HepG2 (cell line): ENCODE measurements around the gene UCKL1. TPM values are rescaled to one million over a fixed set of nuclear protein-coding genes. Genes with fewer than 3 reads are reported as not detected.

Source experiments
- ATAC-seq: fragments of 200-7000 bp; cut with Tn5 transposase; 3 replicates; pipeline ENCODE4 v1.9.1; 2020; ENCODE audit warnings: mild to moderate bottlenecking, moderate library complexity
- BruUV-seq: library from RNA; stranded (reverse); fragments of 400-500 nt; replicated peaks from 2 replicates; lab custom pipeline; 2021; lab: Mats Ljungman, UMichigan
- CTCF ChIA-PET: fragments of 300-600 bp; formaldehyde crosslinking; extraction: SDS; loops from one replicate; lab custom pipeline; 2021; ENCODE audit warnings: low total read pairs, inconsistent platforms, low intra/inter-chr PET ratio; lab: Yijun Ruan, JAX
- POLR2A ChIA-PET: fragments of 350-600 bp; sonication (Branson Sonifier 250); formaldehyde crosslinking; loops from one replicate; lab custom pipeline; 2020; ENCODE audit warnings: antibody characterized with exemption, inconsistent platforms; lab: Yijun Ruan, JAX
- DNase-seq: peaks from one replicate; pipeline ENCODE4 v3.0.0-alpha.2; 2015; ENCODE audit warnings: low spot score
- FAIRE-seq: peaks from 3 replicates; lab custom pipeline; 2011; peaks lifted over from hg19 to GRCh38; lab: Jason Lieb, UNC
- H2AFZ ChIP-seq: one replicate; pipeline ENCODE4 v1.6.1; 2011; ENCODE audit warnings: low read length, inconsistent platforms
- H3K27ac ChIP-seq: fragments of 300-600 bp; 3 replicates; pipeline ENCODE4 v1.8.0; 2011; ENCODE audit warnings: mixed run types, mild to moderate bottlenecking, mixed read lengths, low read length, inconsistent platforms; ENCODE audit not compliant: insufficient read depth; ENCODE audit errors: extremely low read length
- H3K27me3 ChIP-seq, 2 experiments: fragments of 200-600 bp in 1 of 2; 2 replicates in 1 of 2; 3 replicates in 1 of 2; pipeline versions ENCODE4 v1.6.0 to v1.8.0; 2011; ENCODE audit warnings: low read length in 2 of 2, mild to moderate bottlenecking in 2 of 2, moderate library complexity in 2 of 2, inconsistent platforms in 1 of 2; ENCODE audit not compliant: insufficient read depth in 2 of 2, control insufficient read depth in 1 of 2
- H3K36me3 ChIP-seq, 2 experiments: fragments of 200-600 bp in 1 of 2; replicated peaks in 1 of 2; 2 replicates in 1 of 2; 3 replicates in 1 of 2; pipeline versions ENCODE4 v1.5.1 to v1.8.0; 2011; ENCODE audit warnings: low read length in 2 of 2, inconsistent platforms in 1 of 2; ENCODE audit not compliant: insufficient read depth in 2 of 2, control insufficient read depth in 1 of 2
- H3K4me1 ChIP-seq: 2 replicates; pipeline ENCODE4 v1.5.1; 2012; ENCODE audit warnings: low read length, inconsistent platforms; ENCODE audit not compliant: insufficient read depth
- H3K4me2 ChIP-seq: 2 replicates; pipeline ENCODE4 v1.6.0; 2011; ENCODE audit warnings: low read depth, low read length, inconsistent platforms
- H3K4me3 ChIP-seq, 3 experiments: fragments of 200-600 bp in 1 of 3; sonication (generic), shearing (Covaris generic) in 1 of 3; replicated peaks in 1 of 3; 2 replicates each; pipeline ENCODE4 v1.5.1; 2011 to 2016; ENCODE audit warnings: low read length in 3 of 3, inconsistent platforms in 2 of 3, low read depth in 2 of 3, mild to moderate bottlenecking in 2 of 3, control low read depth in 1 of 3, mixed read lengths in 1 of 3; ENCODE audit not compliant: insufficient read depth in 1 of 3
- H3K79me2 ChIP-seq: one replicate; pipeline ENCODE4 v1.6.1; 2011; ENCODE audit warnings: low read length, inconsistent platforms; ENCODE audit not compliant: insufficient read depth
- H3K9ac ChIP-seq: 2 replicates; pipeline ENCODE4 v1.6.0; 2011; ENCODE audit warnings: mild to moderate bottlenecking, low read depth, low read length, inconsistent platforms; ENCODE audit not compliant: insufficient read depth
- H3K9me3 ChIP-seq: 2 replicates; pipeline ENCODE4 v1.5.1; 2012; ENCODE audit warnings: mild to moderate bottlenecking, low read length
- H4K20me1 ChIP-seq: 2 replicates; pipeline ENCODE4 v1.6.0; 2011; ENCODE audit warnings: inconsistent platforms, mild to moderate bottlenecking, low read length, moderate library complexity; ENCODE audit not compliant: insufficient read depth
- ATF7 ChIP-seq, 2 experiments: fragments of 450-650 bp in 1 of 2; sonication (generic) in 1 of 2; formaldehyde crosslinking in 1 of 2; IDR thresholded peaks; 2 replicates each; pipeline versions ENCODE4 v1.4.0 to v1.6.1; 2016 to 2020; ENCODE audit warnings: antibody characterized with exemption in 1 of 2, mild to moderate bottlenecking in 1 of 2, missing genetic modification reagents in 1 of 2
- FLYWCH1 ChIP-seq: sonication (generic); formaldehyde crosslinking; IDR thresholded peaks from 2 replicates; pipeline ENCODE4 v1.8.1; 2023; ENCODE audit warnings: mild to moderate bottlenecking, missing genetic modification reagents
- GABPB1 ChIP-seq: IDR thresholded peaks from 2 replicates; pipeline ENCODE4 v1.6.1; 2016; ENCODE audit warnings: mild to moderate bottlenecking, missing genetic modification reagents, moderate library complexity, missing compliant biosample characterization
- HOXA5 ChIP-seq: sonication (generic); formaldehyde crosslinking; IDR thresholded peaks from 2 replicates; pipeline ENCODE4 v1.4.0; 2020; ENCODE audit warnings: missing genetic modification reagents
- ISL2 ChIP-seq: sonication (generic); formaldehyde crosslinking; IDR thresholded peaks from 2 replicates; pipeline ENCODE4 v1.5.0; 2020; ENCODE audit warnings: missing genetic modification reagents
- KLF15 ChIP-seq: sonication (generic); formaldehyde crosslinking; IDR thresholded peaks from 2 replicates; pipeline ENCODE4 v1.8.1; 2023; ENCODE audit warnings: borderline replicate concordance, mild to moderate bottlenecking, inconsistent platforms, missing genetic modification reagents, mixed read lengths
- MTF2 ChIP-seq: sonication (generic); formaldehyde crosslinking; IDR thresholded peaks from 2 replicates; pipeline ENCODE4 v1.5.0; 2020; ENCODE audit warnings: missing genetic modification reagents, borderline replicate concordance
- MXD3 ChIP-seq: IDR thresholded peaks from 2 replicates; pipeline ENCODE4 v1.6.1; 2016; ENCODE audit warnings: mild to moderate bottlenecking, missing biosample characterization, missing genetic modification reagents
- NCOA5 ChIP-seq: sonication (generic); formaldehyde crosslinking; IDR thresholded peaks from 2 replicates; pipeline ENCODE4 v1.4.0; 2020; ENCODE audit warnings: missing genetic modification reagents
- PHB2 ChIP-seq: fragments of 450-650 bp; IDR thresholded peaks from 2 replicates; pipeline ENCODE4 v1.6.1; 2018; ENCODE audit not compliant: partially characterized antibody
- TCF7L2 ChIP-seq: IDR thresholded peaks from 2 replicates; pipeline ENCODE4 v1.6.1; 2011; ENCODE audit warnings: mild to moderate bottlenecking, low read depth, low read length, moderate library complexity
- TFDP1 ChIP-seq: IDR thresholded peaks from 2 replicates; pipeline ENCODE4 v1.6.1; 2016; ENCODE audit warnings: missing compliant biosample characterization, missing genetic modification reagents, borderline replicate concordance
- ZBTB14 ChIP-seq: sonication (generic); formaldehyde crosslinking; IDR thresholded peaks from 2 replicates; pipeline ENCODE4 v1.4.0; 2020; ENCODE audit warnings: missing genetic modification reagents
- ZBTB33 ChIP-seq: sonication (generic); formaldehyde crosslinking; IDR thresholded peaks from 2 replicates; pipeline ENCODE4 v1.4.0; 2020; ENCODE audit warnings: missing genetic modification reagents
- ZC3H13 ChIP-seq: sonication (generic); formaldehyde crosslinking; IDR thresholded peaks from 2 replicates; pipeline ENCODE4 v1.8.1; 2023; ENCODE audit warnings: mild to moderate bottlenecking, missing genetic modification reagents, moderate library complexity
- ZFP36L2 ChIP-seq: sonication (generic); formaldehyde crosslinking; IDR thresholded peaks from 2 replicates; pipeline ENCODE4 v1.4.0; 2020; ENCODE audit warnings: missing genetic modification reagents
- ZNF510 ChIP-seq: sonication (generic); formaldehyde crosslinking; IDR thresholded peaks from 2 replicates; pipeline ENCODE4 v1.4.0; 2020; ENCODE audit warnings: low read depth, mild to moderate bottlenecking, missing genetic modification reagents
- ZNF776 ChIP-seq: sonication (generic); formaldehyde crosslinking; IDR thresholded peaks from 2 replicates; pipeline ENCODE4 v1.4.0; 2020; ENCODE audit warnings: mild to moderate bottlenecking, missing genetic modification reagents
- WGBS: methylation state at CpG from one replicate; pipeline ENCODE4 v1.1.6; 2017; ENCODE audit warnings: low lambda C conversion rate; 5-methylcytosine and 5-hydroxymethylcytosine counted together
- in situ Hi-C: cut with HindIII; loops from 2 replicates; pipeline ENCODE4 v1.10.0; 2017; ENCODE audit warnings: low pct_unique_long_range_greater_than_20kb; ENCODE audit not compliant: extremely low pct_ligation_motif_present
- intact Hi-C: fragments of 100-400 bp; cut with micrococcal nuclease; formaldehyde crosslinking; loops from one replicate; pipeline ENCODE4 v1.10.0; 2022; ENCODE audit not compliant: unreplicated experiment
- polyA plus RNA-seq, 8 experiments: library from polyadenylated mRNA; depleted of rRNA in 3 of 8; stranded (reverse) in 7 of 8; unstranded in 1 of 8; fragments of >200 nt; fragmentation: Illumina TruSeq in 4 of 8; extraction: Trizol in 4 of 8; gene quantifications; 2 replicates each; pipeline versions ENCODE4 v1.2.1 to v1.2.3, GENCODE V29; 2011 to 2016; ENCODE audit warnings: low read depth in 4 of 8, missing spikeins in 1 of 8, mixed read lengths in 1 of 8; ENCODE audit not compliant: insufficient read depth in 1 of 8
- total RNA-seq, 5 experiments: library from RNA; depleted of rRNA; stranded (reverse); fragments of >200 nt; fragmentation: Illumina TruSeq; extraction: Trizol; gene quantifications; 2 replicates each; pipeline ENCODE4 v1.2.3, GENCODE V29; 2016; ENCODE audit warnings: low read depth in 1 of 5
- TF ChIP-seq, protein P1 (sequence below): sonication (generic); formaldehyde crosslinking; IDR thresholded peaks from 2 replicates; pipeline ENCODE4 v1.5.0; 2020; ENCODE audit warnings: missing genetic modification reagents, mild to moderate bottlenecking, borderline replicate concordance

UCKL1 gene
- total and polyA plus RNA-seq, 2 of the 13 experiments (the other 11 are each of a cell fraction or from before 2014, with no cell fraction given), result 50.2 to 126 TPM

DNA sequence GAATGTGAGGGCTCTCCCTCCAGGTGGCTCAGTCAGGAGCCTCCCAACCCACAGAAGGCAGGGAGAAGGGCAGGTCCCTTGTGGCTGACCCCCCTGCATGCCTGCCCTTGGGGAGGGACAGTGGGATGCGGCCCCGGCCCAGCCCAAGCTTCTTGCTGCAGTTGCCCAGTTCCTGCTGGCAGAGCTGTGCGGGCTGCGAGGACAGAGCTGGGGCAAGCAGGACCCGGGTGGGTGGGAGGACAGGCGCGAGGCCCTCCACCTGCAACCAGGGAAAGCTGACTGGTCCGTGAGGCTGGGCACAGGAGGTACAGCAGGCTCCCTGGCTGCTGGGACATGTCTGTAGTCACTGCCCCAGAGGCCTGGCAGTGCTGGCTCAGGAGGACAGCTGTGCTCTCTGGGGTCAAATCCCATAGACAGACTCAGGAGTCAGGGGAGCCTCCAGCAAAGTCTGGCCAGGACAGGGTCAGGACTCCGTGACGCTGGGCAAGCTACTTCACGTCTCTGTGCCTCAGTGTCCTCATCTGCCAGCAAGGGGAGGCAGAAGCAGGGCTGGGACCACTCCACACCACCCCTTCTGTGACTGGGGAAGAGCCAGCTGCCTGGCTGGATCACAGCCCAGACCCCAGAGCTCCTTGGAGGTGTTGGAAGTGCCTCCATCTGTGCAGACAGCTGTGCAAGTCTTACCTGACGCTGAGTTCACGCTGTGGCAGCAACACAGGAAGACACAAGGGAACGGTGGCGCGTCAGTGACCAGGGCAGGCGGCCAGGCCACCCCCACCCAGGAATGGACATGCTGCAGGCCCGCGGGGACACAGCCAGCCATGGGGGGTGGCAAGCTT lies 13.0 kb downstream of the UCKL1 start:
- CTCF ChIA-PET, result no interaction called here
- no peak for FAIRE-seq
- no peaks in the 10 kb centered on the region for H3K4me1 ChIP-seq
- H4K20me1 ChIP-seq, result peaks cover 46% of the 10 kb centered on the region; the same call in 1 of the 2 replicates
- H3K27ac ChIP-seq, result no peak overlapping the region
- no peak overlapping the region for H3K9ac ChIP-seq
- peak; percentile 1; the same call in 1 of the 3 replicates for ATAC-seq
- BruUV-seq, result no TSS peak
- no peak overlapping the region for H3K4me2 ChIP-seq
- no peak overlapping the region for H3K4me3 ChIP-seq
- H2AFZ ChIP-seq, result no peak overlapping the region
- 98% methylated on average over 19 of the region's 19 CpGs for WGBS
- POLR2A ChIA-PET, result interaction anchor here (0.8 kb wide), 1 partner anchor 12 kb away, joined by 3 read pairs; no protein-coding TSS in a partner anchor
- no peaks in the 10 kb centered on the region for H3K27me3 ChIP-seq
- no peaks in the 10 kb centered on the region for H3K9me3 ChIP-seq
- H3K79me2 ChIP-seq, result peaks cover 21% of the 10 kb centered on the region
- in situ Hi-C loops (no loop called here), intact Hi-C loops (no loop called here)
- no peak for DNase-seq
- peaks cover 51 to 80% of the 10 kb centered on the region in 2 experiments for H3K36me3 ChIP-seq
- TF ChIP-seq, protein P1, sequence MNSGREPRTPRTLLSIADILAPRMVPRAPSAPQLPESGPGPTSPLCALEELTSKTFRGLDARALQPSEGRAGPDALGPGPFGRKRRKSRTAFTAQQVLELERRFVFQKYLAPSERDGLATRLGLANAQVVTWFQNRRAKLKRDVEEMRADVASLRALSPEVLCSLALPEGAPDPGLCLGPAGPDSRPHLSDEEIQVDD (CRISPR knock-in tag), result no peak
- TF ChIP-seq ZC3H13 (CRISPR knock-in tag) (no peak), PHB2 (no peak), ZBTB33 (no peak), GABPB1 (peak; percentile 25; the same call in 1 of the 2 replicates), MTF2 (CRISPR knock-in tag) (no peak), NCOA5 (no peak), ZNF510 (CRISPR knock-in tag) (no peak), ISL2 (CRISPR knock-in tag) (no peak), MXD3 (CRISPR knock-in tag) (no peak), ZBTB14 (CRISPR knock-in tag) (no peak), HOXA5 (no peak), TCF7L2 (no peak), ATF7 (IDR thresholded peaks at IDR 0.05) (no peak), ATF7 (CRISPR knock-in tag; IDR thresholded peaks at IDR 0.05) (no peak), ZFP36L2 (CRISPR knock-in tag) (no peak), KLF15 (CRISPR knock-in tag) (peak; percentile 37; the same call in 1 of the 2 replicates), TFDP1 (CRISPR knock-in tag) (no peak), ZNF776 (no peak), FLYWCH1 (CRISPR knock-in tag) (0 out of 2 replicates have a peak, but pooled peaks have one; percentile 35)
